SH-SY5Y (cell line): ENCODE results near the gene FIG4.

Source experiments
- GATA2 ChIP-seq: IDR thresholded peaks from 2 replicates; pipeline ENCODE4 v1.6.1; 2011; ENCODE audit warnings: mild to moderate bottlenecking, low read depth, low read length
- GATA3 ChIP-seq: IDR thresholded peaks from 2 replicates; pipeline ENCODE4 v1.6.1; 2011; ENCODE audit warnings: low read depth, mild to moderate bottlenecking, low read length, moderate library complexity

GRCh38 chr6:109791301-109791700 is 100.2 kb downstream of the FIG4 start:
- TF ChIP-seq GATA2: no peak
- TF ChIP-seq GATA3: no peak
